PC-3 (cell line): Measurements from ENCODE around the gene RALGPS1. TPM values are rescaled to one million over a fixed set of nuclear protein-coding genes. Genes with fewer than 3 reads are reported as not detected.

Experiments used
- ATAC-seq: fragments of 200-7000 bp; cut with Tn5 transposase; 2 replicates; pipeline ENCODE4 v1.9.1; 2020; ENCODE audit warnings: mild to moderate bottlenecking, moderate library complexity
- BruUV-seq: library from RNA; stranded (reverse); fragments of 400-500 nt; replicated peaks from 2 replicates; lab custom pipeline; 2021; lab: Mats Ljungman, UMichigan
- CTCF ChIA-PET: fragments of 300-600 bp; sonication (Branson Sonifier 250); formaldehyde crosslinking; loops from one replicate; lab custom pipeline; 2022; ENCODE audit warnings: antibody characterized with exemption; lab: Charles Lee
- POLR2A ChIA-PET: fragments of 300-600 bp; sonication (Branson Sonifier 250); formaldehyde crosslinking; loops from one replicate; lab custom pipeline; 2022; ENCODE audit warnings: antibody characterized with exemption; ENCODE audit not compliant: unreplicated experiment; lab: Charles Lee
- DNase-seq: peaks from one replicate; pipeline ENCODE4 v3.0.0-alpha.2; 2015
- H2AFZ ChIP-seq: fragments of 300-600 bp; sonication (generic); 2 replicates; pipeline ENCODE4 v1.6.0; 2016; ENCODE audit warnings: antibody characterized with exemption, low read length
- H3F3A ChIP-seq: fragments of 300-600 bp; sonication (generic); one replicate; pipeline ENCODE4 v1.6.0; 2017; ENCODE audit warnings: antibody characterized with exemption, low read length, control low read depth, mild to moderate bottlenecking; ENCODE audit not compliant: unreplicated experiment
- H3K27ac ChIP-seq: fragments of 300-600 bp; sonication (generic); 2 replicates; pipeline ENCODE4 v1.5.1; 2016; ENCODE audit warnings: mild to moderate bottlenecking, low read length
- H3K27me3 ChIP-seq: fragments of 300-600 bp; sonication (generic); 2 replicates; pipeline ENCODE4 v1.6.1; 2016; ENCODE audit warnings: low read length, mixed read lengths
- H3K36me3 ChIP-seq: fragments of 300-600 bp; sonication (generic); 2 replicates; pipeline ENCODE4 v1.6.1; 2016; ENCODE audit warnings: low read depth, mixed run types, low read length, mixed read lengths
- H3K4me1 ChIP-seq: fragments of 300-600 bp; sonication (generic); 2 replicates; pipeline ENCODE4 v1.5.1; 2016; ENCODE audit warnings: low read length; ENCODE audit not compliant: insufficient read depth
- H3K4me2 ChIP-seq: fragments of 300-600 bp; sonication (generic); 2 replicates; pipeline ENCODE4 v1.6.0; 2016; ENCODE audit warnings: low read length
- H3K4me3 ChIP-seq: fragments of 300-600 bp; sonication (generic); 2 replicates; pipeline ENCODE4 v1.5.1; 2016; ENCODE audit warnings: mild to moderate bottlenecking, low read length, mixed read lengths
- H3K79me2 ChIP-seq: fragments of 300-600 bp; sonication (generic); 2 replicates; pipeline ENCODE4 v1.6.1; 2017; ENCODE audit warnings: low read length, mixed read lengths
- H3K9ac ChIP-seq: fragments of 300-600 bp; sonication (generic); 2 replicates; pipeline ENCODE4 v1.6.0; 2016; ENCODE audit warnings: mild to moderate bottlenecking, low read length
- H3K9me2 ChIP-seq: fragments of 300-600 bp; sonication (generic); replicated peaks from 2 replicates; pipeline ENCODE4 v1.6.1; 2016; ENCODE audit warnings: mixed run types, low read length, mixed read lengths
- H3K9me3 ChIP-seq: fragments of 300-600 bp; sonication (generic); 2 replicates; pipeline ENCODE4 v1.6.1; 2016; ENCODE audit warnings: low read length, mixed read lengths
- H4K20me1 ChIP-seq: fragments of 300-600 bp; sonication (generic); 2 replicates; pipeline ENCODE4 v1.6.1; 2016; ENCODE audit warnings: low read length, mixed read lengths
- EZH2 ChIP-seq: fragments of 300-600 bp; sonication (generic); IDR thresholded peaks from one replicate; pipeline ENCODE4 v1.6.1; 2017; ENCODE audit warnings: antibody characterized with exemption, mild to moderate bottlenecking, low read length; ENCODE audit not compliant: unreplicated experiment
- EZH2phosphoT487 ChIP-seq: fragments of 300-600 bp; sonication (generic); IDR thresholded peaks from 2 replicates; pipeline ENCODE4 v1.6.1; 2018; ENCODE audit warnings: mild to moderate bottlenecking, antibody characterized with exemption, low read length, borderline replicate concordance
- intact Hi-C: fragments of 100-400 bp; cut with micrococcal nuclease; formaldehyde crosslinking; loops from 2 replicates; pipeline ENCODE4 v1.9.0; 2023
- total RNA-seq: library from RNA; depleted of rRNA; stranded (reverse); fragments of >200 nt; gene quantifications from 2 replicates; pipeline ENCODE4 v1.2.3, GENCODE V29; 2014
- TF ChIP-seq, protein P1 (sequence below): fragments of 300-600 bp; sonication (generic); conservative IDR thresholded peaks from 2 replicates; pipeline ENCODE4 v1.5.1; 2017; ENCODE audit warnings: antibody characterized with exemption, low read depth, mild to moderate bottlenecking, low read length

The RALGPS1 gene
- total RNA-seq, 1 experiment from 2014 or later: 10.2 TPM

GRCh38 chr9:127058645-127059021, 144.1 kb downstream of the RALGPS1 start:
- TF ChIP-seq EZH2phosphoT487: no peak
- TF ChIP-seq, protein P1, sequence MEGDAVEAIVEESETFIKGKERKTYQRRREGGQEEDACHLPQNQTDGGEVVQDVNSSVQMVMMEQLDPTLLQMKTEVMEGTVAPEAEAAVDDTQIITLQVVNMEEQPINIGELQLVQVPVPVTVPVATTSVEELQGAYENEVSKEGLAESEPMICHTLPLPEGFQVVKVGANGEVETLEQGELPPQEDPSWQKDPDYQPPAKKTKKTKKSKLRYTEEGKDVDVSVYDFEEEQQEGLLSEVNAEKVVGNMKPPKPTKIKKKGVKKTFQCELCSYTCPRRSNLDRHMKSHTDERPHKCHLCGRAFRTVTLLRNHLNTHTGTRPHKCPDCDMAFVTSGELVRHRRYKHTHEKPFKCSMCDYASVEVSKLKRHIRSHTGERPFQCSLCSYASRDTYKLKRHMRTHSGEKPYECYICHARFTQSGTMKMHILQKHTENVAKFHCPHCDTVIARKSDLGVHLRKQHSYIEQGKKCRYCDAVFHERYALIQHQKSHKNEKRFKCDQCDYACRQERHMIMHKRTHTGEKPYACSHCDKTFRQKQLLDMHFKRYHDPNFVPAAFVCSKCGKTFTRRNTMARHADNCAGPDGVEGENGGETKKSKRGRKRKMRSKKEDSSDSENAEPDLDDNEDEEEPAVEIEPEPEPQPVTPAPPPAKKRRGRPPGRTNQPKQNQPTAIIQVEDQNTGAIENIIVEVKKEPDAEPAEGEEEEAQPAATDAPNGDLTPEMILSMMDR: no peak
- Histone ChIP-seq H4K20me1 (no peaks in the 10 kb centered on the region), H3K9ac (no peak overlapping the region), H3K27ac (no peak overlapping the region), H3K79me2 (no peaks in the 10 kb centered on the region), H3F3A (no peaks in the 10 kb centered on the region), H3K36me3 (no peaks in the 10 kb centered on the region), H3K27me3 (no peaks in the 10 kb centered on the region), H3K4me2 (no peak overlapping the region), H3K9me2 (no peaks in the 10 kb centered on the region), H3K9me3 (no peaks in the 10 kb centered on the region), H3K4me3 (no peak overlapping the region), H3K4me1 (no peaks in the 10 kb centered on the region), H2AFZ (no peak overlapping the region)
- CTCF ChIA-PET: no interaction called here
- no peak for ATAC-seq
- no TSS peak for BruUV-seq
- intact Hi-C loops: no loop called here
- POLR2A ChIA-PET: no interaction called here
- DNase-seq: no peak

GRCh38 chr9:127059030-127059429, 144.4 kb downstream of the RALGPS1 start:
- Histone ChIP-seq H2AFZ (no peak overlapping the region), H3K9me2 (no peaks in the 10 kb centered on the region), H3K4me2 (no peak overlapping the region), H3K79me2 (no peaks in the 10 kb centered on the region), H3K9ac (no peak overlapping the region), H3K4me3 (no peak overlapping the region), H3K36me3 (no peaks in the 10 kb centered on the region), H3F3A (no peaks in the 10 kb centered on the region), H3K27ac (no peak overlapping the region), H4K20me1 (no peaks in the 10 kb centered on the region), H3K27me3 (no peaks in the 10 kb centered on the region), H3K4me1 (no peaks in the 10 kb centered on the region), H3K9me3 (no peaks in the 10 kb centered on the region)
- intact Hi-C loops: no loop called here
- ChIA-PET CTCF (no interaction called here), POLR2A (no interaction called here)
- ATAC-seq (no peak), DNase-seq (no peak)
- TF ChIP-seq EZH2 (no peak), EZH2phosphoT487 (no peak)
- TF ChIP-seq, protein P1: no peak
- no TSS peak for BruUV-seq

DNA sequence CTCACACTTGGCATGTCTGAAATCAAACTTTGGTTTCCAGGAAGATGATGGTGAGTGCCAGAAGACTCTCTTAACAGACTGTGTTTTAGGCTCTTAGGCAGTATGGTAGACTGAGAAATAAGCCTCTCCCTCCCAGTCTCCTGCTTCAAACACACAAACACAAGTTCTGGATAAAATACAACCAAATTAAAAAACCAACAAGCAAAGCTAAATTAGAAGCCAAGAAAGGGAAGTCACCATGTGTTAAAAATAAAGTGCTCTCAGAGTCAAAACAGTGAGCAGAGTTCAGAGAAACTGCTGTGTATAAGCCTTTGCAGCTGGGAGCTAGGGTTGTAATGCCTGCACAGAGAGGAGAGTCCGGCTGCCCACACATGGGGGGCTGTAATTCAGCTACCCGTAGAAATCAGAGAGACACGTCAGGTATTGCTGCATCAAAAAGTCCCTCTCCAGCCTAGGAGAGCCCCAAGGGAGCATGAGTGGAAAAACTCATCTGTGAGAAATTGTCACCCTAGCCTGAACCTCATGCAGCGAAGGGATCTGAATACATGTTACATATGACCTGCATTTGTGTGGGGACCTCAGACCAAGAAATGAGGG, 145.3 kb downstream of the RALGPS1 start:
- no peaks in the 10 kb centered on the region for H3K9me2 ChIP-seq
- no peaks in the 10 kb centered on the region for H3K79me2 ChIP-seq
- H3K27me3 ChIP-seq: no peaks in the 10 kb centered on the region
- H3F3A ChIP-seq: no peaks in the 10 kb centered on the region
- no peaks in the 10 kb centered on the region for H3K36me3 ChIP-seq
- ATAC-seq: no peak
- POLR2A ChIA-PET: interaction anchor here (0.6 kb wide), 1 partner anchor 11 kb away, joined by 3 read pairs; no protein-coding TSS in a partner anchor
- CTCF ChIA-PET: no interaction called here
- no peak overlapping the region for H3K4me2 ChIP-seq
- H3K9ac ChIP-seq: no peak overlapping the region
- BruUV-seq: no TSS peak
- DNase-seq: no peak
- TF ChIP-seq, protein P1: no peak
- no peak for TF ChIP-seq EZH2
- TF ChIP-seq EZH2phosphoT487: no peak
- intact Hi-C loops: no loop called here
- H4K20me1 ChIP-seq: no peaks in the 10 kb centered on the region
- no peaks in the 10 kb centered on the region for H3K9me3 ChIP-seq
- H3K4me1 ChIP-seq: no peaks in the 10 kb centered on the region
- H2AFZ ChIP-seq: no peak overlapping the region
- no peak overlapping the region for H3K4me3 ChIP-seq
- no peak overlapping the region for H3K27ac ChIP-seq
